KMS-11 (cell line): ENCODE measurements around the gene SLC15A2.

ENCODE experiments used
- H2AFZ ChIP-seq: fragments of 200-600 bp; sonication (generic); 2 replicates; pipeline ENCODE4 v1.6.1; 2016; ENCODE audit warnings: antibody characterized with exemption, mixed run types, low read depth
- H3K27ac ChIP-seq: fragments of 200-600 bp; sonication (generic); 2 replicates; pipeline ENCODE4 v1.6.1; 2016; ENCODE audit warnings: mild to moderate bottlenecking, mixed run types
- H3K27me3 ChIP-seq: fragments of 200-600 bp; sonication (generic); 2 replicates; pipeline ENCODE4 v1.6.1; 2017; ENCODE audit warnings: mild to moderate bottlenecking, low read depth, mixed run types, moderate library complexity; ENCODE audit not compliant: insufficient read depth
- H3K36me3 ChIP-seq: fragments of 200-600 bp; sonication (generic); 2 replicates; pipeline ENCODE4 v1.6.1; 2017; ENCODE audit warnings: mild to moderate bottlenecking, mixed run types; ENCODE audit not compliant: insufficient read depth
- H3K4me1 ChIP-seq: fragments of 200-600 bp; sonication (generic); 2 replicates; pipeline ENCODE4 v1.6.1; 2016; ENCODE audit warnings: mild to moderate bottlenecking, low read depth, mixed run types; ENCODE audit not compliant: poor library complexity, severe bottlenecking
- H3K4me2 ChIP-seq: fragments of 200-600 bp; sonication (generic); 2 replicates; pipeline ENCODE4 v1.7.0; 2016; ENCODE audit warnings: mild to moderate bottlenecking, mixed run types
- H3K4me3 ChIP-seq: fragments of 200-600 bp; sonication (generic); IDR thresholded peaks from 2 replicates; pipeline ENCODE4 v1.6.1; 2017; ENCODE audit warnings: low read depth, low read length, mixed read lengths; ENCODE audit not compliant: insufficient read depth
- H3K79me2 ChIP-seq: fragments of 200-600 bp; sonication (generic); 2 replicates; pipeline ENCODE4 v1.6.1; 2016; ENCODE audit warnings: low read depth, mixed run types; ENCODE audit not compliant: insufficient read depth
- H3K9ac ChIP-seq: fragments of 200-600 bp; sonication (generic); 2 replicates; pipeline ENCODE4 v1.6.1; 2016; ENCODE audit warnings: mild to moderate bottlenecking, mixed run types
- H4K20me1 ChIP-seq: fragments of 200-600 bp; sonication (generic); 2 replicates; pipeline ENCODE4 v1.6.1; 2016; ENCODE audit warnings: mild to moderate bottlenecking, mixed run types; ENCODE audit not compliant: insufficient read depth
- CTCF ChIP-seq: fragments of 200-600 bp; sonication (generic); conservative IDR thresholded peaks from 2 replicates; pipeline ENCODE4 v1.6.1; 2017; ENCODE audit warnings: low read depth, mild to moderate bottlenecking, antibody characterized with exemption, low read length, moderate library complexity, mixed read lengths

SLC15A2 gene

DNA sequence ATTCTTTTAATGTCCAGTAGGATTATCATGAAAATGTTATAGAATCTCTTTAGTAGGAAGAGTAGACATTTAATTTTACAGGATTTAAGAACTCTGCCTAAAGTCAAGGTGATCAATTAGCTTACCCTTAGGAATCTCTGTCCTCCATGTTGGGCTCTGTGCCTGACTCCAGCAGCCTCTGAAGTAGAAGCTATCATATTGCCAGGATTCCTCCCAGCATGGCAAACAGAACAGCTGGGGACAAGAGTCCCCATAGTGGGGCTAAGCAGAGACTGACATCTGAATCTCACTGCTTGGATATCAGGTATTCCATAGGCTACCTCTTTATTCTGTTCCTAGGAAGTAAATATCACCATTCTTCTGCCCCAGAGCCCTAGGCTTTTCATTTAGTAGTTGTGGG is 1.5 kb downstream of the SLC15A2 start:
- H2AFZ ChIP-seq: no peak overlapping the region
- no peak overlapping the region for H3K4me3 ChIP-seq
- H3K9ac ChIP-seq: no peak overlapping the region
- no peaks in the 10 kb centered on the region for H4K20me1 ChIP-seq
- no peaks in the 10 kb centered on the region for H3K4me1 ChIP-seq
- H3K79me2 ChIP-seq: no peaks in the 10 kb centered on the region
- H3K27me3 ChIP-seq: no peaks in the 10 kb centered on the region
- H3K36me3 ChIP-seq: no peaks in the 10 kb centered on the region
- H3K27ac ChIP-seq: no peak overlapping the region
- TF ChIP-seq CTCF: no peak
- no peak overlapping the region for H3K4me2 ChIP-seq

DNA sequence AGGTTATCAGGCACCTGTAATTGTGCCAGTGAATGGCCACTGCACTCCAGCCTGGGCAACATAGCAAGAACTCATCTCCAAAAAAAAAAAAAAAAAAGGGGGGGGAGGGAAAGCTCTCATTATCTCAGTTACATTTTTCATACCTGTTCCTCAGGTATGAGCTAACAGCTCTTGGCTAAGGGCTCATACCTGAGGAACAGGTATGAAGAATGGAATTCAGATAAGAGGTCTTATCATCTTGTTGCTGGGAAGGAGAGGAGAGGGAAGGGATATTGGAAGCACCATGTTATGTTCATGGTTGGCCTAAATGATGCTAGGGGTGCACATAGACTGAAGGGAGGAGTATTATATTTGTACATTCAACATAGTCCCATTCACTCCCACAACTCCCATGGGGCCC is 2.6 kb downstream of the SLC15A2 start:
- no peaks in the 10 kb centered on the region for H4K20me1 ChIP-seq
- no peaks in the 10 kb centered on the region for H3K79me2 ChIP-seq
- H3K4me1 ChIP-seq: no peaks in the 10 kb centered on the region
- H3K27me3 ChIP-seq: no peaks in the 10 kb centered on the region
- no peak overlapping the region for H2AFZ ChIP-seq
- no peak overlapping the region for H3K4me3 ChIP-seq
- no peak overlapping the region for H3K27ac ChIP-seq
- H3K36me3 ChIP-seq: no peaks in the 10 kb centered on the region
- no peak overlapping the region for H3K4me2 ChIP-seq
- H3K9ac ChIP-seq: no peak overlapping the region
- no peak for TF ChIP-seq CTCF

GRCh38 chr3:121897296-121897695 is 3.1 kb downstream of the SLC15A2 start:
- no peak overlapping the region for H3K9ac ChIP-seq
- no peaks in the 10 kb centered on the region for H3K27me3 ChIP-seq
- H3K4me2 ChIP-seq: no peak overlapping the region
- H3K79me2 ChIP-seq: no peaks in the 10 kb centered on the region
- H3K4me3 ChIP-seq: no peak overlapping the region
- H2AFZ ChIP-seq: no peak overlapping the region
- TF ChIP-seq CTCF: no peak
- no peaks in the 10 kb centered on the region for H3K4me1 ChIP-seq
- H3K27ac ChIP-seq: no peak overlapping the region
- no peaks in the 10 kb centered on the region for H3K36me3 ChIP-seq
- no peaks in the 10 kb centered on the region for H4K20me1 ChIP-seq

- Histone ChIP-seq H3K36me3 (no peaks in the 10 kb centered on the region), H3K4me1 (no peaks in the 10 kb centered on the region), H3K4me3 (no peak overlapping the region), H2AFZ (no peak overlapping the region), H4K20me1 (no peaks in the 10 kb centered on the region), H3K79me2 (no peaks in the 10 kb centered on the region), H3K9ac (no peak overlapping the region), H3K4me2 (no peak overlapping the region), H3K27ac (no peak overlapping the region), H3K27me3 (no peaks in the 10 kb centered on the region)
- TF ChIP-seq CTCF: no peak
Observed at GRCh38 chr3:121913305-121913990, 19.2 kb downstream of the SLC15A2 start.
